Measurements from ENCODE around the gene DNAH10.

The DNAH10 gene

DNA sequence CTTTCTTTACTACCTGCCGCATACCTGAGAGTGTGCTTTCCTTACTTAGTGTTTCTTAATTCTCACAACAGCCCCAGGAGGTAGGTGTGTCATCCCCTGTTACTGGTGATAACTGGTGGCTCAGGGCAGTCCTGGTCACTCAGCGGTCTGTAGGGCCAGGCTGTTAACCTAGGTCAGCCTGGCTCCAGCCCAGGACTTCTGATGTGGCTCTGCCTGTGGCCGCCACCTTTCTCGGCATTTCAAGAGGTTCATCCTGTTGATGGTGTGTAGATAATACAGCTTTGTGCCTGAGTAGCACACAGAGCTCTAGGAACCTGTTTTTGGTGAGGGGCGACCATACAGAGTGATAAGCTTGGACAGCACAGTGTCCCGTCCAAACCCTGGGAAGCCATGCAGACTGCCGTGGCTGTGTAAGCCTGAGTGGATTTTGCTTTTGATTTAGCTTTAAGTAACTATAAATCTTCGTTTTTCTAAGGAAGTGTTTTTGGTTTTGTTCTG is 11.9 kb upstream of the DNAH10 start:
- Histone ChIP-seq H3K27ac (ENCODE audit: extremely low read depth, low read depth, low read length) (no peak overlapping the region), H3K36me3 (ENCODE audit: control insufficient read depth in 2 of 2, insufficient read depth in 1 of 2, low read length in 2 of 2) (peaks cover 39 to 74% of the 10 kb centered on the region in 2 experiments), H3K4me1 (ENCODE audit: control insufficient read depth, insufficient read depth, low read length) (no peaks in the 10 kb centered on the region), H3K4me3 (ENCODE audit: low read depth, low read length) (no peak overlapping the region), H3K9me3 (ENCODE audit: control insufficient read depth, insufficient read depth, low read depth, low read length) (no peaks in the 10 kb centered on the region)
- ChIA-PET POLR2A (no interaction called here), CTCF (interaction anchor here (1.0 kb wide), 1 partner anchor 150 kb away, joined by 3 read pairs; no protein-coding TSS in a partner anchor)
- TF ChIP-seq ZSCAN16 (tag by site-specific recombination; IDR thresholded peaks at IDR 0.05) (no peak), HIC1 (tag by site-specific recombination; IDR thresholded peaks at IDR 0.05) (no peak), ZNF112 (tag by site-specific recombination; IDR thresholded peaks at IDR 0.05) (no peak), ZNF548 (tag by site-specific recombination; IDR thresholded peaks at IDR 0.05) (no peak), SP7 (tag by site-specific recombination; IDR thresholded peaks at IDR 0.05) (no peak), ZNF18 (tag by site-specific recombination; IDR thresholded peaks at IDR 0.05) (no peak), ZNF148 (tag by site-specific recombination; IDR thresholded peaks at IDR 0.05; ENCODE audit: borderline replicate concordance) (no peak), ZNF704 (tag by site-specific recombination; IDR thresholded peaks at IDR 0.05) (no peak), ZNF335 (tag by site-specific recombination; conservative IDR thresholded peaks at IDR 0.05) (no peak), ZNF174 (tag by site-specific recombination; IDR thresholded peaks at IDR 0.05) (no peak), ZNF48 (tag by site-specific recombination; IDR thresholded peaks at IDR 0.05) (no peak), ZNF266 (tag by site-specific recombination; IDR thresholded peaks at IDR 0.05; ENCODE audit: low read depth) (no peak), TRIM28 (IDR thresholded peaks at IDR 0.05; ENCODE audit: borderline replicate concordance, low read length) (no peak), REPIN1 (tag by site-specific recombination; IDR thresholded peaks at IDR 0.05; ENCODE audit: low read depth) (no peak), HOXC10 (CRISPR knock-in tag; IDR thresholded peaks at IDR 0.05) (no peak), SCRT2 (tag by site-specific recombination; IDR thresholded peaks at IDR 0.05) (no peak)
- TF ChIP-seq, protein P1, sequence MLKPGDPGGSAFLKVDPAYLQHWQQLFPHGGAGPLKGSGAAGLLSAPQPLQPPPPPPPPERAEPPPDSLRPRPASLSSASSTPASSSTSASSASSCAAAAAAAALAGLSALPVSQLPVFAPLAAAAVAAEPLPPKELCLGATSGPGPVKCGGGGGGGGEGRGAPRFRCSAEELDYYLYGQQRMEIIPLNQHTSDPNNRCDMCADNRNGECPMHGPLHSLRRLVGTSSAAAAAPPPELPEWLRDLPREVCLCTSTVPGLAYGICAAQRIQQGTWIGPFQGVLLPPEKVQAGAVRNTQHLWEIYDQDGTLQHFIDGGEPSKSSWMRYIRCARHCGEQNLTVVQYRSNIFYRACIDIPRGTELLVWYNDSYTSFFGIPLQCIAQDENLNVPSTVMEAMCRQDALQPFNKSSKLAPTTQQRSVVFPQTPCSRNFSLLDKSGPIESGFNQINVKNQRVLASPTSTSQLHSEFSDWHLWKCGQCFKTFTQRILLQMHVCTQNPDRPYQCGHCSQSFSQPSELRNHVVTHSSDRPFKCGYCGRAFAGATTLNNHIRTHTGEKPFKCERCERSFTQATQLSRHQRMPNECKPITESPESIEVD (tag by site-specific recombination; IDR thresholded peaks at IDR 0.05) = no peak
- TF ChIP-seq, protein P2, sequence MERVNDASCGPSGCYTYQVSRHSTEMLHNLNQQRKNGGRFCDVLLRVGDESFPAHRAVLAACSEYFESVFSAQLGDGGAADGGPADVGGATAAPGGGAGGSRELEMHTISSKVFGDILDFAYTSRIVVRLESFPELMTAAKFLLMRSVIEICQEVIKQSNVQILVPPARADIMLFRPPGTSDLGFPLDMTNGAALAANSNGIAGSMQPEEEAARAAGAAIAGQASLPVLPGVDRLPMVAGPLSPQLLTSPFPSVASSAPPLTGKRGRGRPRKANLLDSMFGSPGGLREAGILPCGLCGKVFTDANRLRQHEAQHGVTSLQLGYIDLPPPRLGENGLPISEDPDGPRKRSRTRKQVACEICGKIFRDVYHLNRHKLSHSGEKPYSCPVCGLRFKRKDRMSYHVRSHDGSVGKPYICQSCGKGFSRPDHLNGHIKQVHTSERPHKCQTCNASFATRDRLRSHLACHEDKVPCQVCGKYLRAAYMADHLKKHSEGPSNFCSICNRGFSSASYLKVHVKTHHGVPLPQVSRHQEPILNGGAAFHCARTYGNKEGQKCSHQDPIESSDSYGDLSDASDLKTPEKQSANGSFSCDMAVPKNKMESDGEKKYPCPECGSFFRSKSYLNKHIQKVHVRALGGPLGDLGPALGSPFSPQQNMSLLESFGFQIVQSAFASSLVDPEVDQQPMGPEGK (tag by site-specific recombination; IDR thresholded peaks at IDR 0.05) = no peak
- TF ChIP-seq, protein P3, sequence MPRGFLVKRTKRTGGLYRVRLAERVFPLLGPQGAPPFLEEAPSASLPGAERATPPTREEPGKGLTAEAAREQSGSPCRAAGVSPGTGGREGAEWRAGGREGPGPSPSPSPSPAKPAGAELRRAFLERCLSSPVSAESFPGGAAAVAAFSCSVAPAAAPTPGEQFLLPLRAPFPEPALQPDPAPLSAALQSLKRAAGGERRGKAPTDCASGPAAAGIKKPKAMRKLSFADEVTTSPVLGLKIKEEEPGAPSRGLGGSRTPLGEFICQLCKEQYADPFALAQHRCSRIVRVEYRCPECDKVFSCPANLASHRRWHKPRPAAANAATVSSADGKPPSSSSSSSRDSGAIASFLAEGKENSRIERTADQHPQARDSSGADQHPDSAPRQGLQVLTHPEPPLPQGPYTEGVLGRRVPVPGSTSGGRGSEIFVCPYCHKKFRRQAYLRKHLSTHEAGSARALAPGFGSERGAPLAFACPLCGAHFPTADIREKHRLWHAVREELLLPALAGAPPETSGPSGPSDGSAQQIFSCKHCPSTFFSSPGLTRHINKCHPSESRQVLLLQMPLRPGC (tag by site-specific recombination; IDR thresholded peaks at IDR 0.05) = no peak
